ENCODE measurements around the gene TXLNA.

TXLNA gene

DNA sequence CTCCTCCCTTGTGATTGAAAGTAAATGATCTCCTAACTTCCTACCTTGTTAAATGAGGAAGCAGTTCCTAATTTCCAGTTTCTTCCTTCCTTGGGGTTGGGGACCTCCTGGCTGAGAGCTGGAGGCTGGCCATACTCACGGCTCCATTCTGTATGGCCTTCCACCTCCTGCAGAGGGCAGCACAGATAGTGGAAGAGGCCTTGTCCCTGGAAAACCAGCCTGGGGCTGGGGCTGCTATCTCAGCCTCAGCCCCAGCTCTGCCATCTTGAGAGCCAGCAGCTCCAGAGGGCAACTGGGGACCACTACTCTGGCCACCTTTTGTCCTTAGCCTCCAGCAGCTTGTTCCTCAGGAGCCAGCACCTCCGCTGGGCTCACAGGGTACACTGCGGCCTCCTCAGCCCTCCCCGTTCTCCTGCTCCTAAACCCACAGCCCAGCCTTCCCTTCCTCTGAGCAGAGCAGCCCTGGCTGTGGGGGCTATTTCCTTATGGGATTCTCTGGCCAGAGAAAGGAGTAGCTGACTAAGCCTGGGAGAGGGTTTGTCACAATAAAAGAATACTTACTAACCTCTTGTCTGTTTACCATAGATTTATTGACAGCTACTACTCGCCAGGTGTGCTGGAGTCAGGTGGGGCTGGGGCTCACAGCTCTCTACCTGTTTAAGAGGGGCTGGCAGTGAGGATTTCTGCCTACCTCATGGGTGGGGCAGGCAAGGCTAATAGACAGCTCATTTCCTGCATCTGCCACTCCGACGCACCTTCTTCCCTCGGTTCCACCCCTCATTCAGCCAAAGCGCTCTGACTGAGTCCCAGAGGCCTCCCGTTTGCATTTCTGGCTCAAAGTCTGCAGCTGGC, 36.4 kb downstream of the TXLNA start:
- DNase-seq = peak; percentile 69

DNA sequence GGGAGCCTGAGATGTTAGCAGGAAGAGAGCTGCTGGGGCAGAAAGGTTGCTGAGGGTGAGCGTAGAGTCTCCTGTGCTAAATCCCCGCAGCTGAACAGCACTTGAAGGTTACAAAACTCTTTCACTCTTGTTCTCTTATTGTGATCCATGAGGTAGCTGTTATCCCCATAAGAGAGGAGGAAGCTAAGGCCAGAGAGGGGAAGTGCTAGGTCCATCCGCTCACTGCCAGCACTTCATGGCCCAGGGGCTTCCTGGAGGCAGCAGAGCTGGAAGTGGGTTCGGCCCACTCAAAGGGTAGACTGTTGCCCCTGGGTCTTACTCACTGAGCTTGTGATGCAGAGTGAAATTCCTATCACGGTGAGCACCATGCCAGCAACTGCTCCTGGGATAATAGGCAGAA, 37.1 kb downstream of the TXLNA start:
- no peak for DNase-seq

DNA sequence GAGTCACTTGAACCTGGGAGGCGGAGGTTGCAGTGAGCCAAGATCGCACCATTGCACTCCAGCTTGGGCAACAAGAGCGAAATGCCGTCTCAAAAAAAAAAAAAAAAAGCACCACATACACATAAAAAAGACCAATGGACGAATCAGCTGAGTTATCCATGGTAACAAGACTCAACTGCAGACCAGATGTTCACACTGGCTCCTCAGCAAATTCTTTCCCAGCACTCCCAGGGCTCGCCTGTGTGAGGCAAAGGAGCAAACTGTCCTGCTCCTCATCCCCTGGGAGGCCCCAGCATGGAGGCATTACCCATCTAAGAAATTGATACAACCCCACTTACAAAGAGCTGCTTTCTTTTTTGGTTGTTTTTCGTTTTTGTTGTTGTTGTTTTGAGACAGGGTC, 39.5 kb downstream of the TXLNA start:
- DNase-seq = no peak

DNA sequence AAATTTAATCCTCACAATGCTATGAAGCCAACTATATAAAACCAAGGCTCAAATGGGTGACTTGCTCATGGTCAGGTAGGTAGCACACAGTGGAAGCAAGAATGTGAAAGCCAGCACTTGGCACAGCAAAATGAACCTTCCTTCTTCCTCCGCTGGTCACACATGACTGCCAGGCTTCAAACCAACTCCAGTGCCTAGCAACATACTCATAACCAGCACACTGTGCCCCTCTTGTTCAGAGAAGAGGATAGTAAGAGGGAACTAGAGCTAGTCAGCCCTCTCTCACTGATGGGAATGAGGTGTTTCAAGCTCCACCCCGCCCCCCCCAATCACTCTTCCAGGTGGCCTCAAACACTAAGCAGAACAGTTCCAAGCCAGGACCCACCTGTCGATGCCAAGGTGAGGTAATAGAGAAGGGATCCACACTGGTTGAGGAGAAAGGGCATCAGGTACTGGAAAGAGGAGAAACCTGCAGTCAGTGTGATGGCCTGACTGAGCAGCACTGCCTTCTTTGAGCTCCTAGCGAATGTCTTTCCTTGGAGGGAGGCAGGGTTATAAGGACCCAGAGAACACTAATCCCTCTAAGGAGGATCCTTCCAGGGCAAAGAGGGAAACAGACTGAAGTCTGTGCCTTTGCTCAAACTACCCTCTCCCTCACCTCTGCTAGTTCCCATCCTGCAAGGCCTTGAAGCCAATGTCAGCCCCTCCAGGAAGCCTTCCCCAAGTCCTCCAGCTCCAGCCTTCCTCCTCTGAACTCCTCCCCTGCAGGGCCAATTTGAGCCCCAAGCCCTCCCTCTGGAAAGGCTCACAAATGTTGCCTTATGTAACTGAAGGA, 41.5 kb downstream of the TXLNA start:
- DNase-seq = no peak

DNA sequence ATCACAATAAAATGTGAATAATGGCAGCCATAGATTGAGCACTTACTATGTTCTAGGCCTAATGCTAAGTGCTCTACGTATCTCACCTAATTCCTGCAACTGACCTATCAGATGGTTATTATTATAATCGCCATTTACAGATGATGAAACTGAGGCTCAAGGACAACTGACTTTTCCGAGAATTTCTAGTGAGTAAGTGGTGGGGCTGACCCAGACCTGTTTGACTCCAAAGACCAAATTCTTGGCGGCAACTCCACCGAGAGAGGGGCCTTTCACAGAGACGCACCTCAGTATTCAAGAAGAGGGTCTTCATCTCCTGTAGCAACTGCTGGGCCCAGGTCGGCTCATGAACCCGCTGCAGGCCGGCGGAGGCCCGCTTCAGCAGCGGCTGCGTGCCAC, 42.1 kb downstream of the TXLNA start:
- DNase-seq = no peak

DNA sequence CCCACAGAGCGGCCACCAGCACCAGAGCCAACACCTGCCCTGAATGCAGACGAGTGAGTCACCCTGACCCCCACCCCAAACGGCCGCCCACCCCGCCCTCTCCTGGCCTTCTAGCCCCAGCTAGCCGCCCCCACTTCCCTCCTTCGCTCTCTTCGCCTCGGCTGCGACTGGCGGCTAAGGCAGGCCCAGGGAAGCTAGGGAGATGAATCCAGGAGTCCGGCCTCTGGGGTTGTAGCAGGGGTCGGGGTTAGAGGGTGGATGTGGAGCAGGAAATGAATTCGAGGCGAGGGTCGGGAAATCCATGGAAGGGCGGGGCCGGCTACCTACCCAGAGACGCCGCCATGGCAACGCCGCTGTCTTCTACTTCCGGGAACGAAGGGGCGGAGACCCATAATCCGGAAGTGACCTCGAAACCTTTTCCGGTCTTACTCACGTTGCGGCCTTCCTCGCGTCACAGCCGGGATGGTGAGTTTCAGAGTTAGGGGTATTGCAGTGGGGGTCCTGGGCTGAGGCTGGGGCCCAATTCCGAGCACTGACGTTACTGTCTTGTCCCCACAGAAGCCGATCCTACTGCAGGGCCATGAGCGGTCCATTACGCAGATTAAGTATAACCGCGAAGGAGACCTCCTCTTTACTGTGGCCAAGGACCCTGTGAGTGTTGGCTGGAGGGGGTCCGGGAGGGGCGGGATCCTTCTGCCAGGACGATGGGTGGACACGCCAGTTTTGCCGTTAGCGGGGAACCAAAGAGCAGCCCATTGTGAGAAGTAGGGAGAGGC, 42.7 kb downstream of the TXLNA start, which contains the start of the genes EIF3I and TMEM234:
TSS of gene EIF3I (plus strand) at position 428 of the 776 bp plus-strand sequence. CDS start at position 463, 35 bp downstream.
TSS of gene TMEM234 (minus strand) at position 374 of the 776 bp plus-strand sequence. CDS start at position 343, 31 bp downstream.
- peak; percentile 94 for DNase-seq

DNA sequence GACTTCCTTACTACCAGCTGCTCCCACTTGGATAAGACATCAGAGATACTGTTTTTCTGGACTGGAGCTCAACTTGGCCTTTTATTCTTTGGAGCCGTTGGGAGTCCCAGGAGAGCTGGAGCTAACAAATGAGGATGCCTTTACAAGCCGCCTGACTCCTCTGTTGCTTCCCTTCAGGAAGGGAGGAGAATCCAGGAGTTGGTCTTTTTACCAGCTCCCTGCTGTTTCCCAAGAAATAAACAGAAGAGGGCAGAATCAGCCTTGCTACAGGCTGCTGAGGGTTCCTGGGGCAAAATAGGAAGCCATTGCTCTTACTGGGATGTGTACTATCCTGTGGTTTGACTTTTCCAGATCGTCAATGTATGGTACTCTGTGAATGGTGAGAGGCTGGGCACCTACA, 44.2 kb downstream of the TXLNA start:
- no peak for DNase-seq

DNA sequence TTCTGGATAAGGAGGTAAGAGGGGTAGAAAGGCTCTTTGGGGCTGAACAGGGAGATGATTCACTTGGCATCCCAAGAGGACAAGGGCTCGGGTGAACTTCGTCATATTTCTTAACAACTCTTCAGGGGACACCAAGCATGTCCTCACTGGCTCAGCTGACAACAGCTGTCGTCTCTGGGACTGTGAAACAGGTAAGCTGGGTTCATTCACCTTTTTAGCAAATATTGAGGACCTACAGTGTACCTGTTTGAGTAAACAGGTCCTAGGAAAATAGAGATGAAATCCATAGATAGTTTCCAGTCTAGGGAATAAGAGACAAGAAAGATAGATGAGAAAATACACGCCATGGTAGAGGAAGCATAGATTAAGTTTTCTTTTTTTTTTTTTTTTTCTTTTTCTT, 44.8 kb downstream of the TXLNA start:
- no peak for DNase-seq

DNA sequence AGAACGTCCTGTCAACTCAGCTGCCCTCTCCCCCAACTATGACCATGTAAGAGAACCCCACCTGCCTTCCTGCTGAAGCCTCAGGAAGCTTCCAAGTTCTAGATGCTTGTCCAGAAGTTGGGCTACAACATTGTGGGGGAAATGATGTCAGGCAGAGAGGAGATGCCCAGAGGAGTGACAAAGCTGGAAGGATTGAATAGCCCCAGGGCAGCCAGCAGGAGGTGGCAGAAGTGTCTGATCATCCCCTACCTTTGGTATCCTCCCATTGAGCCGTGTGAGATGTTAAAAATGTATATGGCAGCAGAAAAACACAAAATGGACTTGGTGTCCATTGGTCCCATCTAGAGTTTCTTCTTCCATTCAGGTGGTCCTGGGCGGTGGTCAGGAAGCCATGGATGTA, 49.3 kb downstream of the TXLNA start:
- no peak for DNase-seq

DNA sequence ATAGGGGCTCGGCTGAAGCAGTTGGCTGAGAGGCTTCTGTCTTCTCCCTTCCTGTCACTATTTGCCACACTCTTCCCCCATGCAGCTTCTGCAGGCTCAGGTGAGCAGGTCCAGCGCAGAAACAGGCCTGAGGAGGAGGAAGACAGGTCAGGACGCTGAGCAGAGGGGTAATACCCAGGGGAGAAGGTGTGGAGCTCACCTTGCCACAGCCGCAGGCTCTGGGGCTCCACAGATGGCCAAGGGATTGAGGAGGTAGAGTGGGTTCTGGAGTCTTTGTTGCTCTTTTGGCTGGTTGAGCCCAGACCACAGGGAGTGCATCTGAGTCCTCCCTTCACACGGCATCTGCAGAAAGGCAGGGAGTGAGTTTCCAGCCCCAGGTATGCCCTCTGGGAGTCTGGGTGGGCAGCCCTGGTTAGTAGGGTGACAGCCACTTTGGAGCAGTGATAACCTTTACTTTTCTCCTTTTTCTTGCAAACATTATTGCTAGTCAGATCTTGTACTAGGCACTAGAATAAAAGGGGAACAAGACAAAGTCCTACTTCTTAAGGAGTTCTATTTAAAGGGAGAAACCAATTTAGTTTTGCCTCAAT, 52.5 kb downstream of the TXLNA start:
- DNase-seq = no peak

DNA sequence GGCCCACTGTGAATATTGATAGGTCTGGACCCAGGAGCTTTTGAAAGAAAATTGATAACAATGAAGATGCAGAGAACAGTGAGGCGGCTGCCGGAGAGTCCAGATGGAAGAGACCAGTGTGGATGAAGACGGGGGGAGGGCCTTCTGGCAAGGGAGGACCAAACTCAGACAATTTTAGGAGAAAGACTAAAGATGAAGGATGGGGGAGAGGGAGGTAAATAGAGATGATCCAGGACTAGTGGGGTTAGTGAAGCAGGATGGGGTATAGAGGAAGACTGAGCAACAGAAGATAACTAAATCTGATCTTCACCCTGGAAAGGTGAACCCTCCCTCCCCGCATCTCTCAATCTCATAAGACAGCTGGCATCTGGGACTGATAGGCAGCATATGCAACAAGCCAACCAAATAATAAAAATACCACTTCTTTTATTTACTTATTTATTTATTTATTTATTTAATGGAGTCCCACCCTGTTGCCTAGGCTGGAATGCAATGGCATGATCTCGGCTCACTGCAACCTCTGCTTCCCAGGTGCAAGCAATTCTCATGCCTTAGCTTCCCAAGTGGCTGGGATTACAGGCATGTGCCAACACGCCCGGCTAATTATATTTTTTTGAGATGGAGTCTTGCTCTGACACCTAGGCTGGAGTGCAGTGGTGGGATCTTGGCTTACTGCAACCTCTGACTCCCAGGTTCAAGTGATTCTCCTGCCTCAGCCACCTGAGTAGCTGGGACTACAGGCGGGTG, 53.3 kb downstream of the TXLNA start:
- DNase-seq = no peak

DNA sequence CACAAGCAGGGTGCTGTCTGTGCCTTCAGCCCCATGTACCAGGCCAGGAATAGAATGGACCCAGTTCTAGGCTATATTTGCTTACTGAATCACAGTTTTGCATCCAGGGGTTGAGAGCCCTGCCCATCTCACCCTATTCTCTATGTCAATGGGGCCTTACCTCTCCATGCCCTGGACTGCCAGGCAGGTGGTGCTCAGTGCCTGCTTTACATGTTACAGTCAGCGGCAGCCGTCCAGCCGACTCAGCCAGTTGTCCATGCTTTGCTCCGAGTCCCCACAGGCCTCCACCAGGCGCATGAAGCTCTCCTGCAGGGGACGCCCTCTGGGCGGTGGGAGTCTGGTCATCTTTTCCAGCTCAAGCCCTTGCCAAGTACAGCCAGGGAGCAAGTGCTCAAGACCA, 55.3 kb downstream of the TXLNA start:
- DNase-seq = no peak

DNA sequence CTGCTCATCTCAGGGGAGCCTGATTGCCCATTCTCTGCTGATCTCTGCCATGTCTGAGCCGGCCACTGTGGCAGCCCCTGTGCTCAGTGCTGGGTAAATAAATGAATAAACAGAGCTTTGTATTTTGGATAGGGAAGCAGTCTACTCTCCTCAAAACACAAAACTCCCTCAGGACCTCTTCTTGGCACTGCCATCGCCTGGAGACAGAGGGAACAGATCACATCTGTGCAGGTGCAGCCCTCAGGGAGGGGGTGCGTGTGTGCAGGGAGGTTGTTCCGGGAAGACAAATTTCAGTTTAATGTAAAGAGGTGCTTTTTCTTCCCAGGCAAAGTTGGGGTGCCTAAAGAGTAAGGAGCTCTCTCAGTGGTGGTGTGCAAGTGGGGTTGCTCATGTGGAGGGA, 59.9 kb downstream of the TXLNA start:
- DNase-seq = no peak

DNA sequence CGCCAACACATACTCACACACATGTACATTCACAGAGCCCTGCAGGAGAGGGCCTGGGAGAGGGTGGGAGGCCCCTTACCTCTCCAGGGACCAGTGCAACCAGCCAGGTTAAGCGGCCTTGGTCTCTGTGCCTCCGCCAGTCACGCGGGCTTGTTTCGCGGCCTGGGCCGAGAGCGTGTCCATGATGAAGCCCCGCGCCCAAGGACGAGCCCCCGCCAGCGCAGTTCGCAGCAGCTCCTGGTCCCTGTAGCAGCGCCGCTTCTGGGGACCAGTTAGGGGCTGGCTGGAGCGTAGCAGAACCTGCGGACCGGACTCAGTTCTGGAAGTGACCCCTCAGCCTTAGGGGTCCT, 60.3 kb downstream of the TXLNA start:
- DNase-seq = no peak

DNA sequence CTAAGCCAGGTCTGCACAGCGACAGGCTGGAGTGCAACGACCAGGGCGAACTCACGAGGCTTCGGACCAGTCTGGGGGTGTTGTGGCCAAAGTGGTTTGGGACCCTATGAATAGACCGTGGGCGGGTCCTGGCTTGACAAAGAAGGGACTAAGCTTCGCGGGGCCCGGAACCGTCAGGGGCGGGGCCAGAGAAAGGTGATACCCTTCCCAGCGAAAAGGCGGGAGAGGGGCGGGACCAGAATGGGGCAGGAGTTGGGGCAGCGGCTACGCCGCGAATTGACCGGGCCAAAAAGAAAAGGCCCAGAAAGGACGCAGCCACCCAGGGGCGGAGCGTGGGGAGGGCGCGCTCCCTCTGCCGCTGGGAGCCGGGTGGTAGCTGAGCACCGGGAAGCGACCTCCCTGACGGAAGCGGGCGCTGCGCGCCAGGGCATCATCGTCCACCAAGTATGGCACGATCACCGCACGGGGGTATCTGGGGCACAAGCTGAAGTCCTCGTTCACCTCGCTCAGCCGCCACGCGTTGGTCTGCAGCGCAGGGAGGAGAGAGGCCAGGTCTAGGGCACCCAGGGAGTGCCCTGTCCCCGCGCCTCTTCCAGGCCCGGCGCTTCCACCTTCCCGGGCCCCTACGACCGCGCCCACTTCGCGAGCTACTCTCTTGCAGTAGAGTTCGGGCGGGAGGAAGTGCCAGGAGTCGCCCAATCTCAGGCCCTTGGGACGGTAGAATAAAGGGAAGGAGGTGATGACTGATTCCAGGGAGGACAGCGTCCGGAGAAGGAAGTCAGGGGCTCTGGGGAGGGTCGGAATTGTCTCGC, 60.9 kb downstream of the TXLNA start:
- peak; percentile 69 for DNase-seq

DNA sequence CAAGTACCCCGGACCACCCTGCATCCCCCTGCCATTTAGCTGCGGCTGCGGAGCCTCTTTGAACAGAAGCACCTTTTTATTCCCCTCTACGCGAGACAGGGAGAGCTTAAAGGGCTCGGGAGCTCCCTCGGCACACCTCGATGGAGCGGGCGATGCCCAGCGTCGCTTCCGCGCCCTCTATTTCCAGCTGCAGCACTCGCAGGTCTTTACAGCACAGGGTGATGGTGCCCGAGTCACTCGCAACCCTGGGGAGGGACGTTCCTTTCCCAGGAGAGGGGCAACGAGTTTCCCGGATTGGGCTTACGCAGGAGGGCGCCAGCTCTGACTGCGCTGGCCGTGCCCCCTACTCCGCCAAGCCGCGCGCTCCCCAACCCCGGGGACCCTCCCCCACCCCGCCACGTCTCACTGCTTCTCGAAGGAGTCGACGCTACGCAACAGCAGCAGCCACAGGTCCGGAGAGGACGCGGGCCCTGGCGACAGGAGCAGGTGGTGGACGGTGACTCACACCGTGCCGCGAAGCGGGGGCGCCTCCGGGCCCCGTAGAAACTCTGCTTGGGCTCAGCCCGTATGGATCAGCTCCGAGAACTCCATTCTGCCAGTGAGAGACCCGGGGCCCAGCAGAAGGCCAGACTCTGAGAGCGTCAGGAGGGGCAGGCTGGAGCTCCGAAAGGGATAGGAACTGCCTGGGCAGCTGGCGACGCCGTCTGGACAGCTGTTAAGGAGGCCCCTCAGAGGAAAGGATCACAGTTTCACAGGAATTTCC, 61.7 kb downstream of the TXLNA start:
- peak; percentile 42 for DNase-seq

DNA sequence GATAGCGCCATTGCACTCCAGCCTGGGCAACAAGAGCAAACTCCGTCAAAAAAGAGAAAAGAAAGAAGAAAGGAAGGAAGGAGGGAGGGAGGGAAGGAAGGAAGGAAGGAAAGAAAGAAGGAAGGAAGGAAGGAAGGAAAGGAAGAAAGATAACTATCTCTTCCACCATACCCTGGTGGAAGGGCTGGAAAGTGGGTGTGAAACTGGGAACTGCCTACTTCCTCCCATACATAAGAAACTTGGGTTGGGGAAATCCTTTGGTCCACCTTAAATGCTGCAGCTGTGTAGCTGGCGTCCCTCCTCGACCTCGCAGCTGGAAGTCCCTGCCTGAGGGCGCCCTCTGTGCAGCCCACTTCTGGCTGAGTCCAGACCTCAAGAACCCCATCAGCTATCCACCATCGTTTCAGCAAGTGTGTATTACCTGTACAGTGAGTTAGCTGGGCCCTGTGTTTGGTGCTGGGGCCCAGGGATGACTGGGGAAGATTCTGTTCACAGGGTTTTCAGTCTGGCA, 62.9 kb downstream of the TXLNA start:
- DNase-seq = no peak

DNA sequence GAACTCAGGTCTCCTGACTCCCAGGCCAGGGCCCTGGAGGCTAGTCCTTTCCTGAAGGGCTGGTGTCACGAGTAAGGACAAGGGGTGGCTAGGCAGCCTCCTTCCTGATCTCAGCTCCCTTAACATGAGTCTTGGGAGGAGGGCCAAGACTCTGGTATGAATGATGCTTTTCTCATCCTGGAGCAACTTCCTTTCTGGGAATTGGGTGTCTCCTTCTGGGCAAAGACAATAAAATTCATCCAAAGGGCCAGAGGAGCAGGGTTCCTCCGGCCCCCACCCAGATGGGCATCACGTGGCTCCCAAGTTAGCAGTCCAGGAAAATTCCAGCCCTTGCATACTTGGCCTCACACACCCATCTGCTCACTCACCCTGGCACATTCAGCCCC, 67.4 kb downstream of the TXLNA start, which contains the start of gene FAM167B:
TSS of gene FAM167B (plus strand) at position 335 of the 386 bp plus-strand sequence. CDS start 200 bp downstream, outside the sequence.
- DNase-seq = no peak

DNA sequence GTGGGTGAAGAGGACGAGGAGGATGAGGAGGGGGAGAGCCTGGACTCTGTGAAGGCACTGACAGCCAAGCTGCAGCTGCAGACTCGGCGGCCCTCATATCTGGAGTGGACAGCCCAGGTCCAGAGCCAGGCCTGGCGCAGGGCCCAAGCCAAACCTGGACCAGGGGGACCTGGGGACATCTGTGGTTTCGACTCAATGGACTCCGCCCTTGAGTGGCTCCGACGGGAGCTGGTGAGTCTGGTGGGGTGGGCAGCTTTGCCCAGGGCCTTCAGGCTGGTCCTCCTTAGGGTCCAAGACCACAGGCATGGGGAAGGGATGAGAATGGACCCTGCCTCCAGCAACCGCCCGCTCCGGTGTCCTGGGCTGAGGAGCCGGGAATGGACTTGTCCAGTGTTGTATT, 68.0 kb downstream of the TXLNA start:
- no peak for DNase-seq
